ENCODE results near the gene INPP4B. TPM values are rescaled to one million over a fixed set of nuclear protein-coding genes. Genes with fewer than 3 reads are reported as not detected.
A peak's percentile ranks its signal among the peaks of the same experiment; 100 is the strongest.
"Not testable (repeated sequence)": the region's sequence is repeated elsewhere in the genome, so short reads cannot be mapped to it uniquely, and the experiment has no call there.

Gene INPP4B
- total and polyA plus RNA-seq, 2 experiments from 2014 or later: 4.6 to 5.5 TPM

DNA sequence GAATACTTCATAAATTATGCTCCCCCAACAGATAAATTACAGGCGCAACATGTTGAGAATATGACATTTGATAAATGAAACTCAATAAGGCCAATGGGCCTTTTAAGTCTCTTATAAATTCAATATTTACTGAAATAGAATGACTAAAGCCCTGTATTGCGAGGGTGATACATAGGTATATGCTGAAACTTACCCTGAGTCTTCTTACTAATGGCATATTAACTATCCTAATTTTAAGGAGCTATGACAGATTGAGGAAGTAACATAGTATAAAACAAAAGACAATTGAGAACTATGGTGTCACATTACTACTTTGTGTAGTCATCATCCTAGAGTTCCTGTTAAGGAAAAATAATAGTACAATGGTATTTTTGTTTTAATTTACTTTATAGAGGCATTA lies 769.1 kb downstream of the INPP4B start:
- no peak for DNase-seq (ENCODE audit: low read depth in 1 of 2, low spot score in 1 of 2)

GRCh38 chr4:142068304-142068703 lies 777.8 kb downstream of the INPP4B start:
- not testable (repeated sequence) for H3K27me3 ChIP-seq; H3K4me1 ChIP-seq (ENCODE audit: low read depth); H3K27ac ChIP-seq; DNase-seq (ENCODE audit: low read depth in 1 of 2, low spot score in 1 of 2); H3K4me3 ChIP-seq; H3K9me3 ChIP-seq (ENCODE audit: low read depth); H3K36me3 ChIP-seq

More for the DNA sequence above, 769.1 kb downstream of the INPP4B start:
- Histone ChIP-seq H3K27ac (no peak overlapping the region), H3K4me1 (ENCODE audit: low read depth) (peaks cover 29% of the 10 kb centered on the region), H3K4me3 (no peak overlapping the region), H3K9me3 (ENCODE audit: low read depth) (no peaks in the 10 kb centered on the region), H3K27me3 (no peaks in the 10 kb centered on the region), H3K36me3 (no peaks in the 10 kb centered on the region)
- no peak for TF ChIP-seq CTCF (IDR thresholded peaks at IDR 0.05; ENCODE audit: low read depth, low read length)

GRCh38 chr4:142066562-142066961 lies 779.5 kb downstream of the INPP4B start:
- H3K36me3 ChIP-seq; H3K4me1 ChIP-seq (ENCODE audit: low read depth); H3K9me3 ChIP-seq (ENCODE audit: low read depth); H3K27ac ChIP-seq; H3K4me3 ChIP-seq; DNase-seq (ENCODE audit: low read depth in 1 of 2, low spot score in 1 of 2); H3K27me3 ChIP-seq: not testable (repeated sequence)

- H3K4me3 ChIP-seq: no peak overlapping the region
- no peak overlapping the region for H3K27ac ChIP-seq
- DNase-seq (ENCODE audit: low read depth in 1 of 2, low spot score in 1 of 2): no peak
- TF ChIP-seq CTCF (IDR thresholded peaks at IDR 0.05; ENCODE audit: low read depth, low read length): no peak
- H3K9me3 ChIP-seq (ENCODE audit: low read depth): no peaks in the 10 kb centered on the region
- H3K36me3 ChIP-seq: no peaks in the 10 kb centered on the region
- H3K4me1 ChIP-seq (ENCODE audit: low read depth): peaks cover 10% of the 10 kb centered on the region
- H3K27me3 ChIP-seq: no peaks in the 10 kb centered on the region
Measured at GRCh38 chr4:142065086-142065647, 780.9 kb downstream of the INPP4B start.

DNA sequence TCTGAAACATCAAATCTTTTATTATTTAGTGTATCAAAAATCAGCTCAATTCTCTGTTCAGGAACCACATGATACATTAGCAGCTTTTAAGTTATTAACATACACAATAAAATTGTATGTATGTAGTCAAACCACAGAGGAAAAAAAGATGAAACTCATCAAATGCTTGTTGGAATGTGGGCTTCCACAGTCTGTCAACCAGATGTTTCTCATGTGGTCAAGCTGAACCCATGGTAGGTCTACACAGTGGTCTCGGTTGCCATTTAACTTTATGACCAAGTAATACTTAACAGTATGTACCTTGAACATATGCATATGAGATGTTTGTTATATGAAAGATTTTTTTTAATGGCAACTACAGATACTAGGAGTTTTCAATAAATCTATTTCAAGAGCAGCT lies 781.9 kb downstream of the INPP4B start:
- no peaks in the 10 kb centered on the region for H3K9me3 ChIP-seq (ENCODE audit: low read depth)
- no peaks in the 10 kb centered on the region for H3K27me3 ChIP-seq
- TF ChIP-seq CTCF (IDR thresholded peaks at IDR 0.05; ENCODE audit: low read depth, low read length): no peak
- H3K4me3 ChIP-seq: no peak overlapping the region
- no peak overlapping the region for H3K27ac ChIP-seq
- peaks cover 10% of the 10 kb centered on the region for H3K4me1 ChIP-seq (ENCODE audit: low read depth)
- no peak for DNase-seq (ENCODE audit: low read depth in 1 of 2, low spot score in 1 of 2)
- no peaks in the 10 kb centered on the region for H3K36me3 ChIP-seq

- no peak overlapping the region for H3K27ac ChIP-seq
- no peak for DNase-seq (ENCODE audit: low read depth in 1 of 2, low spot score in 1 of 2)
- H3K9me3 ChIP-seq (ENCODE audit: low read depth): no peaks in the 10 kb centered on the region
- TF ChIP-seq CTCF (IDR thresholded peaks at IDR 0.05; ENCODE audit: low read depth, low read length): no peak
- no peak overlapping the region for H3K4me3 ChIP-seq
- H3K27me3 ChIP-seq: no peaks in the 10 kb centered on the region
- H3K4me1 ChIP-seq (ENCODE audit: low read depth): no peaks in the 10 kb centered on the region
- no peaks in the 10 kb centered on the region for H3K36me3 ChIP-seq
Measured at GRCh38 chr4:142045996-142046395, 800.1 kb downstream of the INPP4B start.

GRCh38 chr4:142044271-142044670 lies 801.8 kb downstream of the INPP4B start:
- peak in 1 of 2 donors; percentile 21 for DNase-seq (ENCODE audit: low read depth in 1 of 2, low spot score in 1 of 2)
- Histone ChIP-seq H3K27me3 (no peaks in the 10 kb centered on the region), H3K36me3 (no peaks in the 10 kb centered on the region), H3K4me1 (ENCODE audit: low read depth) (no peaks in the 10 kb centered on the region), H3K4me3 (no peak overlapping the region), H3K27ac (no peak overlapping the region), H3K9me3 (ENCODE audit: low read depth) (no peaks in the 10 kb centered on the region)
- no peak for TF ChIP-seq CTCF (IDR thresholded peaks at IDR 0.05; ENCODE audit: low read depth, low read length)
